Chondrocyte (in vitro differentiated cells): ENCODE measurements around the gene TRDN. TPM values are rescaled to one million over a fixed set of nuclear protein-coding genes. Genes with fewer than 3 reads are reported as not detected.

Experiments
- DNase-seq: peaks from one replicate; pipeline ENCODE4 v3.0.0; 2021; ENCODE audit warnings: mixed read lengths, low spot score
- H3K27ac Mint-ChIP-seq: one replicate; pipeline ENCODE4 v1.8.0; 2021; ENCODE audit warnings: mild to moderate bottlenecking, moderate library complexity, mixed read lengths; ENCODE audit not compliant: unreplicated experiment
- H3K27me3 Mint-ChIP-seq: 2 replicates; pipeline ENCODE4 v1.8.0; 2021; ENCODE audit warnings: low read depth, mixed read lengths
- H3K36me3 Mint-ChIP-seq: 2 replicates; pipeline ENCODE4 v1.8.0; 2021; ENCODE audit warnings: low read depth, mixed read lengths
- H3K4me1 Mint-ChIP-seq: 2 replicates; pipeline ENCODE4 v1.8.0; 2021; ENCODE audit warnings: low read depth, mild to moderate bottlenecking, mixed read lengths
- H3K4me3 Mint-ChIP-seq: one replicate; pipeline ENCODE4 v1.8.0; 2021; ENCODE audit warnings: mild to moderate bottlenecking, moderate library complexity, mixed read lengths; ENCODE audit not compliant: unreplicated experiment
- H3K9me3 Mint-ChIP-seq: 2 replicates; pipeline ENCODE4 v1.8.0; 2021; ENCODE audit warnings: low read depth, mixed read lengths
- total RNA-seq: library from RNA; stranded (reverse); gene quantifications from 3 replicates; pipeline ENCODE4 v1.2.1, GENCODE V29; 2021
- TF ChIP-seq, protein P1 (sequence below): fragments of 200-600 bp; sonication (generic); IDR thresholded peaks from 2 replicates; pipeline ENCODE4 v1.5.0; 2021; ENCODE audit warnings: antibody characterized with exemption, mild to moderate bottlenecking, moderate library complexity

TRDN gene
- total RNA-seq, 1 donor from 2014 or later, result not detected

DNA sequence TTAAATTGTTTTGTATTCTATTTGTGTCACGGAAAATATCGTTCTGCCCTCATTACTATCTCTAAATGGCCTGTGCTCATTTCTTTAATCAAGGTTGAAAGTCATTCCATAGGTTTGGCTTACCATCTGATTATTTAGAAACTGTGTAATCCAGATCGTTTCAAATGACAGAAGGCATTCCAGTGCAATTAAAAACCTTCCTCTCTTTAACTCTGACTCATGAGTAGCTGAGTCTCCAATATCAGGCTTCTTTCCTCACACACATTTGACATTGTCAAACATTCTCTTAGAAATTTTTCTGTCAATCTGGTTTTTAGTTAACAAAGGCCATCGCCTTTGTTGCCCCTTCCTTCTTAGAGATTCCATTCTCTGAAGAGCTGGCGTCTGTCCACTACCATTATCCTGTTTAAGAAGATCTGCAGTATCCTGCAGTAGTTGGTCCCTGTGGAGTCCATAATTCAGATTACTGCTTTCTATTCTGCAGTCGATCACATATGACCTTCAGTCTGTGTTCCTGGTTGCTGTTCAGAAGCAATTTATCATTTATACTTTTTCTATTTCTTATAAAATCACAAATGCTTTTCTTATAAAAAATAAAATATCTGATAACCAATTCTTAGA, 3.9 kb upstream of the TRDN start:
- no peaks in the 10 kb centered on the region for H3K36me3 Mint-ChIP-seq
- TF ChIP-seq, protein P1, sequence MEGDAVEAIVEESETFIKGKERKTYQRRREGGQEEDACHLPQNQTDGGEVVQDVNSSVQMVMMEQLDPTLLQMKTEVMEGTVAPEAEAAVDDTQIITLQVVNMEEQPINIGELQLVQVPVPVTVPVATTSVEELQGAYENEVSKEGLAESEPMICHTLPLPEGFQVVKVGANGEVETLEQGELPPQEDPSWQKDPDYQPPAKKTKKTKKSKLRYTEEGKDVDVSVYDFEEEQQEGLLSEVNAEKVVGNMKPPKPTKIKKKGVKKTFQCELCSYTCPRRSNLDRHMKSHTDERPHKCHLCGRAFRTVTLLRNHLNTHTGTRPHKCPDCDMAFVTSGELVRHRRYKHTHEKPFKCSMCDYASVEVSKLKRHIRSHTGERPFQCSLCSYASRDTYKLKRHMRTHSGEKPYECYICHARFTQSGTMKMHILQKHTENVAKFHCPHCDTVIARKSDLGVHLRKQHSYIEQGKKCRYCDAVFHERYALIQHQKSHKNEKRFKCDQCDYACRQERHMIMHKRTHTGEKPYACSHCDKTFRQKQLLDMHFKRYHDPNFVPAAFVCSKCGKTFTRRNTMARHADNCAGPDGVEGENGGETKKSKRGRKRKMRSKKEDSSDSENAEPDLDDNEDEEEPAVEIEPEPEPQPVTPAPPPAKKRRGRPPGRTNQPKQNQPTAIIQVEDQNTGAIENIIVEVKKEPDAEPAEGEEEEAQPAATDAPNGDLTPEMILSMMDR, result no peak
- no peak overlapping the region for H3K27ac Mint-ChIP-seq
- H3K4me3 Mint-ChIP-seq, result no peak overlapping the region
- DNase-seq, result no peak
- H3K9me3 Mint-ChIP-seq, result no peaks in the 10 kb centered on the region
- no peaks in the 10 kb centered on the region for H3K4me1 Mint-ChIP-seq
- H3K27me3 Mint-ChIP-seq, result peaks cover 4% of the 10 kb centered on the region

DNA sequence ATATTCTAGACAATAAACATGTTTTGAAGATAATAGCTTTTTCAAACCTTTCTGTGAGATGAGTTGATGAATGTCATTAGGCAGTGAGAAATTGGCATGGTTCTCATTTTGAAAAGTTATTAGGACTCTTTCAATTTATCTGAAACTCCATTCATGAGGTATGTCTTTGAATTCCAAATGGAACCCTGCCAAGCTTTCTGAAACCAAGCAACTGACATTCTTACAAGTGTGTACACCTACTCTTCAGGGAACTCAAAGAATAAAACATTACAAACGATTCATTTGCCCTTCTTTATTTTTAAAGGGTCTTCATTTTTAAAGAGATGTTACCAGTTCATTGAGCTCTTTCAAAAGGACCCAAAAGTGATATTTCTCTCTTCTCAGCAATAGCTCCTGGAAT, 2.1 kb upstream of the TRDN start:
- Mint-ChIP-seq H3K27me3 (peaks cover 4% of the 10 kb centered on the region), H3K27ac (no peak overlapping the region)
- DNase-seq, result no peak

DNA sequence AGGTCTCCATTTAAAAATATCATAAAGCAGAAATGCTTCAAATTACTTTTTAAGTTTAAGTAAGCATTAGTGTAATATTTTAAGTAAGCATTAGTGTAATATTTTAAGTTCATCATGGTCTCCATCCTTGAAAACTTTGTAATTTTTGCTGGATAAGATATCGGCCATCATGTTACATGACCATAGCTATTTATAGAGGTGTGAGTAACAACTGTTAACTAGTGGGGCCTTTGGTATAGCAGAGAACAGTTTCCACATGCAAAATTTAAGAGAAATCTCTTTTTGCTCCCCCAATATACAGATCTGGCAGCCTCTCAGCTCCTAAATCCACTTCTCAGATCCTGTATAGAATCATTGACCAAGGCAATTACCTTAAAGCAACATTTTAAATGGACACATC, 468 bp downstream of the TRDN start:
- Mint-ChIP-seq H3K4me3 (no peak overlapping the region), H3K36me3 (no peaks in the 10 kb centered on the region), H3K27ac (no peak overlapping the region), H3K4me1 (no peaks in the 10 kb centered on the region), H3K27me3 (peaks cover 3% of the 10 kb centered on the region), H3K9me3 (no peaks in the 10 kb centered on the region)
- DNase-seq, result no peak
- TF ChIP-seq, protein P1, result no peak

More for the DNA sequence above, 2.1 kb upstream of the TRDN start:
- Mint-ChIP-seq H3K4me1 (no peaks in the 10 kb centered on the region), H3K4me3 (no peak overlapping the region), H3K9me3 (no peaks in the 10 kb centered on the region), H3K36me3 (no peaks in the 10 kb centered on the region)
- TF ChIP-seq, protein P1, result no peak

DNA sequence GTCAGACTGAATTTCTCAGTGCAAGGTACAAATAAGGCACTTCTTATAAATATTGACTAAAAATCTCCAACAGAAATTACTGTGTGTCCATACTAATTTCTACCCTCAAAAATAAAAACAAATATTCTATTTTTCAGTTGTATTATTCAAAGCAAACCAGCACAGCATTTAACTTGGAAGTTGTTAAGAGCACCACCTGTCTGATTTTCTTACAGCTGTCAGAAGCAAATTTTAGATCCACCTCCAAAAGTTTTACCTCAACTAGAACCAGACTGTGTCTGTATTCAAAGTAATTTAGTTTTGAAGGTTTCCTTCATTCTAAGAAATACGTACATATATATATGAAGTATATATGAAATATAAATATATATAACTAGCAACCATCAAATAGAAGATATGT, 1.2 kb downstream of the TRDN start:
- no peak overlapping the region for H3K4me3 Mint-ChIP-seq
- H3K27ac Mint-ChIP-seq, result no peak overlapping the region
- no peaks in the 10 kb centered on the region for H3K4me1 Mint-ChIP-seq
- no peaks in the 10 kb centered on the region for H3K36me3 Mint-ChIP-seq
- H3K9me3 Mint-ChIP-seq, result no peaks in the 10 kb centered on the region
- TF ChIP-seq, protein P1, result no peak
- peaks cover 6% of the 10 kb centered on the region for H3K27me3 Mint-ChIP-seq
- DNase-seq, result no peak

DNA sequence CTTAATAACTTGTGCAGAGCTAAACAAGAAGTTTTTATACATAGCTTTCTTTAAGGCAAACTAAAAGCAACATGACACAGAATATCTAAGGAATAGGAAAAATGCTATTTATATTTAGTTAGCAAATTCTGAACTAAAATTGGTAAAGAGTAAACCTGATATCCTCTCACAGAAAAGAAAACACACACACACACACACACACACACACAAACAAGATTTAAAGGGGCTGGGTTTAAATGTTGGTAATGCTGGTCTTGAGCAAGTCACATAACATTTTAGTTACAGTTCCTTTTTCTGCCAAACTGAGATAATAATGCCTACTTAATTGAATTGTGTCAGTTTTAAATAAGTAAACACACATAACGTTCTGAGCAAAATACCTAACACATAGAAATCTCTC, 1.6 kb downstream of the TRDN start:
- H3K4me1 Mint-ChIP-seq, result no peaks in the 10 kb centered on the region
- TF ChIP-seq, protein P1, result no peak
- H3K36me3 Mint-ChIP-seq, result no peaks in the 10 kb centered on the region
- H3K4me3 Mint-ChIP-seq, result no peak overlapping the region
- H3K27ac Mint-ChIP-seq, result no peak overlapping the region
- peaks cover 6% of the 10 kb centered on the region for H3K27me3 Mint-ChIP-seq
- DNase-seq, result no peak
- no peaks in the 10 kb centered on the region for H3K9me3 Mint-ChIP-seq
